Right atrium auricular region (tissue), 2 donors: Measurements from ENCODE around the gene TSSK2. TPM values are rescaled to one million over a fixed set of nuclear protein-coding genes. Genes with fewer than 3 reads are reported as not detected.

Source experiments
- DNase-seq: peaks from one replicate; pipeline ENCODE4 v3.0.0-alpha.2; 2019; ENCODE audit warnings: low spot score
- H3K27ac ChIP-seq, 2 donors: fragments of 200-600 bp; sonication (generic); 1 replicate in 1 of 2; 2 replicates in 1 of 2; pipeline ENCODE4 v1.5.1; 2016 to 2019
- H3K27me3 ChIP-seq, 2 donors: fragments of 200-600 bp; sonication (generic); one replicate each; pipeline versions ENCODE4 v1.5.1 to v1.6.0; 2017 to 2019
- H3K36me3 ChIP-seq: fragments of 200-600 bp; sonication (generic); one replicate; pipeline ENCODE4 v1.5.1; 2016
- H3K4me1 ChIP-seq, 2 donors: fragments of 200-600 bp; sonication (generic); one replicate each; pipeline versions ENCODE4 v1.5.1 to v1.6.0; 2017 to 2019
- H3K4me3 ChIP-seq, 2 donors: fragments of 200-600 bp; sonication (generic); 1 replicate in 1 of 2; 2 replicates in 1 of 2; pipeline ENCODE4 v1.5.1; 2017 to 2019; ENCODE audit warnings: mild to moderate bottlenecking in 1 of 2, moderate library complexity in 1 of 2
- H3K9me3 ChIP-seq, 2 donors: fragments of 200-600 bp; sonication (generic); one replicate each; pipeline ENCODE4 v1.5.1; 2019
- CTCF ChIP-seq, 2 donors: fragments of 200-600 bp; sonication (generic); IDR thresholded peaks; one replicate each; pipeline ENCODE4 v1.5.1; 2019; ENCODE audit warnings: antibody characterized with exemption in 2 of 2
- total RNA-seq, 2 donors: library from RNA; depleted of rRNA; stranded (reverse); fragments of >200 nt; gene quantifications; one replicate each; pipeline ENCODE4 v1.1.0, GENCODE V29; 2016

The TSSK2 gene
- total RNA-seq, 2 donors from 2014 or later: not detected

- peaks cover 50% of the 10 kb centered on the region for H3K36me3 ChIP-seq
- H3K4me3 ChIP-seq: no peak overlapping the region
- peaks cover 0 to 12% of the 10 kb centered on the region in 2 donors for H3K4me1 ChIP-seq
- TF ChIP-seq CTCF (IDR thresholded peaks at IDR 0.05): no peak
- no peak overlapping the region for H3K27ac ChIP-seq
- DNase-seq: no peak
- H3K27me3 ChIP-seq: no peaks in the 10 kb centered on the region
- H3K9me3 ChIP-seq: no peaks in the 10 kb centered on the region
Measured at GRCh38 chr22:19142394-19142793, 11.3 kb downstream of the TSSK2 start.

GRCh38 chr22:19143212-19143611 is 12.1 kb downstream of the TSSK2 start:
- DNase-seq: no peak
- peaks cover 0 to 12% of the 10 kb centered on the region in 2 donors for H3K4me1 ChIP-seq
- no peaks in the 10 kb centered on the region for H3K9me3 ChIP-seq
- H3K36me3 ChIP-seq: peaks cover 42% of the 10 kb centered on the region
- TF ChIP-seq CTCF (IDR thresholded peaks at IDR 0.05): no peak
- H3K27ac ChIP-seq: no peak overlapping the region
- no peak overlapping the region for H3K4me3 ChIP-seq
- peaks cover 0 to 2% of the 10 kb centered on the region in 2 donors for H3K27me3 ChIP-seq

- H3K9me3 ChIP-seq: no peaks in the 10 kb centered on the region
- H3K27ac ChIP-seq: peak overlapping the region; percentile 70 to 71
- DNase-seq: no peak
- H3K4me1 ChIP-seq: peaks cover 0 to 13% of the 10 kb centered on the region in 2 donors
- H3K4me3 ChIP-seq: peak overlapping the region; percentile 79
- TF ChIP-seq CTCF (IDR thresholded peaks at IDR 0.05): no peak
- peaks cover 4 to 5% of the 10 kb centered on the region in 2 donors for H3K27me3 ChIP-seq
- peaks cover 34% of the 10 kb centered on the region for H3K36me3 ChIP-seq
Measured at GRCh38 chr22:19143967-19144400, 12.9 kb downstream of the TSSK2 start.

- no peak for TF ChIP-seq CTCF (IDR thresholded peaks at IDR 0.05)
- Histone ChIP-seq H3K27ac (no peak overlapping the region), H3K27me3 (peaks cover 4 to 19% of the 10 kb centered on the region in 2 donors), H3K36me3 (peaks cover 13% of the 10 kb centered on the region), H3K4me3 (no peak overlapping the region), H3K4me1 (peaks cover 0 to 20% of the 10 kb centered on the region in 2 donors), H3K9me3 (no peaks in the 10 kb centered on the region)
- no peak for DNase-seq
Measured at GRCh38 chr22:19146215-19146968, 15.3 kb downstream of the TSSK2 start.

- peaks cover 4 to 19% of the 10 kb centered on the region in 2 donors for H3K27me3 ChIP-seq
- no peaks in the 10 kb centered on the region for H3K9me3 ChIP-seq
- DNase-seq: no peak
- H3K4me1 ChIP-seq: peaks cover 0 to 20% of the 10 kb centered on the region in 2 donors
- H3K27ac ChIP-seq: no peak overlapping the region
- no peak overlapping the region for H3K4me3 ChIP-seq
- TF ChIP-seq CTCF (IDR thresholded peaks at IDR 0.05): no peak
- H3K36me3 ChIP-seq: peaks cover 4% of the 10 kb centered on the region
Measured at GRCh38 chr22:19147195-19147780, 16.2 kb downstream of the TSSK2 start.
